GM23338 (cell line): Measurements from ENCODE around the gene NPAS2. TPM values are rescaled to one million over a fixed set of nuclear protein-coding genes. Genes with fewer than 3 reads are reported as not detected.

Experiments
- ATAC-seq: fragments of 200-7000 bp; cut with Tn5 transposase; 3 replicates; pipeline ENCODE4 v1.9.1; 2020
- DNase-seq: peaks from one replicate; pipeline ENCODE4 v3.0.0-alpha.2; 2015; ENCODE audit warnings: low spot score
- H2AFZ ChIP-seq: fragments of 200-600 bp; sonication (generic); 2 replicates; pipeline ENCODE4 v1.8.0; 2016; ENCODE audit warnings: antibody characterized with exemption, mild to moderate bottlenecking, moderate library complexity
- H3F3A ChIP-seq: fragments of 200-600 bp; sonication (generic); replicated peaks from 2 replicates; pipeline ENCODE4 v1.8.0; 2017; ENCODE audit warnings: antibody characterized with exemption, mixed run types, low read depth
- H3K27ac ChIP-seq: fragments of 200-600 bp; sonication (generic); 2 replicates; pipeline ENCODE4 v1.6.1; 2016; ENCODE audit warnings: low read depth
- H3K27me3 ChIP-seq: fragments of 200-600 bp; sonication (generic); 2 replicates; pipeline ENCODE4 v1.8.0; 2016; ENCODE audit warnings: mild to moderate bottlenecking, mixed run types, moderate library complexity; ENCODE audit not compliant: insufficient read depth
- H3K36me3 ChIP-seq: fragments of 200-600 bp; sonication (generic); 2 replicates; pipeline ENCODE4 v1.8.0; 2016; ENCODE audit warnings: mild to moderate bottlenecking; ENCODE audit not compliant: insufficient read depth
- H3K4me1 ChIP-seq: fragments of 200-600 bp; sonication (generic); 2 replicates; pipeline ENCODE4 v1.8.0; 2016; ENCODE audit warnings: mild to moderate bottlenecking, moderate library complexity; ENCODE audit not compliant: insufficient read depth
- H3K4me2 ChIP-seq: fragments of 200-600 bp; sonication (generic); 2 replicates; pipeline ENCODE4 v1.7.1; 2017; ENCODE audit warnings: mixed run types
- H3K4me3 ChIP-seq: fragments of 200-600 bp; sonication (generic); 2 replicates; pipeline ENCODE4 v1.6.1; 2016; ENCODE audit warnings: mixed run types
- H3K79me2 ChIP-seq: fragments of 200-600 bp; sonication (generic); replicated peaks from 2 replicates; pipeline ENCODE4 v1.8.0; 2017; ENCODE audit warnings: mild to moderate bottlenecking; ENCODE audit not compliant: insufficient read depth
- H3K9me2 ChIP-seq: fragments of 200-600 bp; sonication (generic); 2 replicates; pipeline ENCODE4 v1.8.0; 2017; ENCODE audit not compliant: insufficient read depth
- H4K20me1 ChIP-seq: fragments of 200-600 bp; sonication (generic); replicated peaks from 2 replicates; pipeline ENCODE4 v1.8.0; 2017; ENCODE audit warnings: mild to moderate bottlenecking; ENCODE audit not compliant: insufficient read depth
- H3K27ac Mint-ChIP-seq: 2 replicates; pipeline ENCODE4 v1.8.0; 2020; ENCODE audit warnings: inconsistent platforms, mild to moderate bottlenecking, moderate library complexity, mixed read lengths
- H3K27me3 Mint-ChIP-seq: 3 replicates; pipeline ENCODE4 v1.8.0; 2022; ENCODE audit warnings: low read depth, mild to moderate bottlenecking, moderate library complexity, mixed read lengths, inconsistent platforms; ENCODE audit not compliant: insufficient read depth, poor library complexity
- H3K36me3 Mint-ChIP-seq: 3 replicates; pipeline ENCODE4 v1.8.0; 2021; ENCODE audit warnings: low read depth, mild to moderate bottlenecking, inconsistent platforms, moderate library complexity, mixed read lengths
- H3K4me1 Mint-ChIP-seq: 3 replicates; pipeline ENCODE4 v1.8.0; 2020; ENCODE audit warnings: mild to moderate bottlenecking, inconsistent platforms, mixed read lengths
- H3K4me3 Mint-ChIP-seq: 3 replicates; pipeline ENCODE4 v1.8.0; 2021; ENCODE audit warnings: moderate library complexity, mild to moderate bottlenecking, inconsistent platforms, mixed read lengths
- H3K9me3 Mint-ChIP-seq: 3 replicates; pipeline ENCODE4 v1.8.0; 2020; ENCODE audit warnings: moderate library complexity, mild to moderate bottlenecking, inconsistent platforms, mixed read lengths
- CREB1 ChIP-seq: fragments of 250-450 bp; sonication (Bioruptor Pico); IDR thresholded peaks from 2 replicates; pipeline ENCODE4 v1.5.0; 2020; ENCODE audit warnings: low read depth, mild to moderate bottlenecking, moderate library complexity
- EZH2 ChIP-seq: fragments of 200-600 bp; sonication (generic); IDR thresholded peaks from one replicate; pipeline ENCODE4 v1.8.0; 2017; ENCODE audit warnings: antibody characterized with exemption, mild to moderate bottlenecking, low read depth; ENCODE audit not compliant: unreplicated experiment
- EZH2phosphoT487 ChIP-seq: fragments of 200-600 bp; sonication (generic); IDR thresholded peaks from one replicate; pipeline ENCODE4 v1.8.1; 2018; ENCODE audit warnings: antibody characterized with exemption; ENCODE audit not compliant: unreplicated experiment
- JUNB ChIP-seq: IDR thresholded peaks from one replicate; pipeline ENCODE4 v1.6.1; 2016; ENCODE audit warnings: antibody characterized with exemption; ENCODE audit not compliant: unreplicated experiment
- NANOG ChIP-seq: IDR thresholded peaks from 2 replicates; pipeline ENCODE4 v1.6.1; 2016; ENCODE audit warnings: antibody characterized with exemption, borderline replicate concordance
- STAT1 ChIP-seq: IDR thresholded peaks from one replicate; pipeline ENCODE4 v1.6.1; 2016; ENCODE audit warnings: antibody characterized with exemption; ENCODE audit not compliant: unreplicated experiment
- ZNF114 ChIP-seq: fragments of 250-450 bp; sonication (Bioruptor Pico); IDR thresholded peaks from 2 replicates; pipeline ENCODE4 v1.5.0; 2020; ENCODE audit warnings: mild to moderate bottlenecking, moderate library complexity
- ZNF331 ChIP-seq: fragments of 250-450 bp; sonication (Bioruptor Pico); IDR thresholded peaks from 2 replicates; pipeline ENCODE4 v1.5.0; 2020; ENCODE audit warnings: low read depth, mild to moderate bottlenecking, moderate library complexity
- polyA plus RNA-seq: library from polyadenylated mRNA; unstranded; fragments of >200 nt; fragmentation: Nextera tagmentation; extraction: Ambion mirVana; gene quantifications from 2 replicates; pipeline ENCODE4 v1.2.1, GENCODE V29; 2016
- total RNA-seq: library from RNA; depleted of rRNA; stranded (reverse); fragments of >200 nt; shearing (Covaris generic); gene quantifications from 2 replicates; pipeline ENCODE4 v1.2.3, GENCODE V29; 2014
- TF ChIP-seq, protein P1 (sequence below): fragments of 250-450 bp; sonication (Bioruptor Pico); IDR thresholded peaks from 2 replicates; pipeline ENCODE4 v1.5.0; 2020; ENCODE audit warnings: mild to moderate bottlenecking, moderate library complexity

Gene NPAS2
- total and polyA plus RNA-seq, 2 experiments from 2014 or later: 0.56 to 1.1 TPM

DNA sequence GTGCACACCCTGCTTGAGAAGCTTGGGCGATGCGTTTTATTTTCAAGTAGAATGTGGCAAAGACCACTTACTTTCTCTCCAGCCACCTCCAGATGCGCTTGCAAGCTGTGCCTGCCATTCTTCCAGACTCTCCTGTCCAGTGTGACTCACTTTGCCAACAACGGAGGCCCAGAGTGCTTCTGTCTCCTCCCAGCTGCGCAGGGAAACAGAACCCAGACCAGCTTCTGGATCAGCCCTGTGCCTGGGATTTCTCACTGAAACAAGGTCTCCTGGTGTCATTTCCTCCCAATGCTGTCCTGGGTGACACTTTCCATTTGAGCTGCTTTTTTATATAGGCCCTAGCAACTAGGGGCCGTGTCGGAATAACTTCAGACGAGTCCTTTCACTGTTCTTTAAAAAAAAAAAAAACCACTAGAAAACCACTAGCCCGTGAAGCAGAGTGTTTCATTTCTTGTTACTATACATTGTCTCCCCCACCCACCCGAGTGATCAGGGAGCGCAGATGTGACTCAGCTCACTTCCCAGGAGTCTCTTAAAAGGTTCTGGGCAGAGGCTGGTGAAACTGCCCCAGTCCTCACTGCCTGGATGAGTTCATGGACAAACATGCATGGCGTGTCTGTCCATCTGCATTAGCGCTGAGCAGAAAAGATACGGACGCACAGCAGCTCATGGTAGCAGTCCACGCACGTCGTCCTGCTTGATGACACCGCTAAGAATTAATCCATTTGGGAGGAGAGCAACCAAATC, 156.9 kb downstream of the NPAS2 start (continued):
- TF ChIP-seq, protein P1, sequence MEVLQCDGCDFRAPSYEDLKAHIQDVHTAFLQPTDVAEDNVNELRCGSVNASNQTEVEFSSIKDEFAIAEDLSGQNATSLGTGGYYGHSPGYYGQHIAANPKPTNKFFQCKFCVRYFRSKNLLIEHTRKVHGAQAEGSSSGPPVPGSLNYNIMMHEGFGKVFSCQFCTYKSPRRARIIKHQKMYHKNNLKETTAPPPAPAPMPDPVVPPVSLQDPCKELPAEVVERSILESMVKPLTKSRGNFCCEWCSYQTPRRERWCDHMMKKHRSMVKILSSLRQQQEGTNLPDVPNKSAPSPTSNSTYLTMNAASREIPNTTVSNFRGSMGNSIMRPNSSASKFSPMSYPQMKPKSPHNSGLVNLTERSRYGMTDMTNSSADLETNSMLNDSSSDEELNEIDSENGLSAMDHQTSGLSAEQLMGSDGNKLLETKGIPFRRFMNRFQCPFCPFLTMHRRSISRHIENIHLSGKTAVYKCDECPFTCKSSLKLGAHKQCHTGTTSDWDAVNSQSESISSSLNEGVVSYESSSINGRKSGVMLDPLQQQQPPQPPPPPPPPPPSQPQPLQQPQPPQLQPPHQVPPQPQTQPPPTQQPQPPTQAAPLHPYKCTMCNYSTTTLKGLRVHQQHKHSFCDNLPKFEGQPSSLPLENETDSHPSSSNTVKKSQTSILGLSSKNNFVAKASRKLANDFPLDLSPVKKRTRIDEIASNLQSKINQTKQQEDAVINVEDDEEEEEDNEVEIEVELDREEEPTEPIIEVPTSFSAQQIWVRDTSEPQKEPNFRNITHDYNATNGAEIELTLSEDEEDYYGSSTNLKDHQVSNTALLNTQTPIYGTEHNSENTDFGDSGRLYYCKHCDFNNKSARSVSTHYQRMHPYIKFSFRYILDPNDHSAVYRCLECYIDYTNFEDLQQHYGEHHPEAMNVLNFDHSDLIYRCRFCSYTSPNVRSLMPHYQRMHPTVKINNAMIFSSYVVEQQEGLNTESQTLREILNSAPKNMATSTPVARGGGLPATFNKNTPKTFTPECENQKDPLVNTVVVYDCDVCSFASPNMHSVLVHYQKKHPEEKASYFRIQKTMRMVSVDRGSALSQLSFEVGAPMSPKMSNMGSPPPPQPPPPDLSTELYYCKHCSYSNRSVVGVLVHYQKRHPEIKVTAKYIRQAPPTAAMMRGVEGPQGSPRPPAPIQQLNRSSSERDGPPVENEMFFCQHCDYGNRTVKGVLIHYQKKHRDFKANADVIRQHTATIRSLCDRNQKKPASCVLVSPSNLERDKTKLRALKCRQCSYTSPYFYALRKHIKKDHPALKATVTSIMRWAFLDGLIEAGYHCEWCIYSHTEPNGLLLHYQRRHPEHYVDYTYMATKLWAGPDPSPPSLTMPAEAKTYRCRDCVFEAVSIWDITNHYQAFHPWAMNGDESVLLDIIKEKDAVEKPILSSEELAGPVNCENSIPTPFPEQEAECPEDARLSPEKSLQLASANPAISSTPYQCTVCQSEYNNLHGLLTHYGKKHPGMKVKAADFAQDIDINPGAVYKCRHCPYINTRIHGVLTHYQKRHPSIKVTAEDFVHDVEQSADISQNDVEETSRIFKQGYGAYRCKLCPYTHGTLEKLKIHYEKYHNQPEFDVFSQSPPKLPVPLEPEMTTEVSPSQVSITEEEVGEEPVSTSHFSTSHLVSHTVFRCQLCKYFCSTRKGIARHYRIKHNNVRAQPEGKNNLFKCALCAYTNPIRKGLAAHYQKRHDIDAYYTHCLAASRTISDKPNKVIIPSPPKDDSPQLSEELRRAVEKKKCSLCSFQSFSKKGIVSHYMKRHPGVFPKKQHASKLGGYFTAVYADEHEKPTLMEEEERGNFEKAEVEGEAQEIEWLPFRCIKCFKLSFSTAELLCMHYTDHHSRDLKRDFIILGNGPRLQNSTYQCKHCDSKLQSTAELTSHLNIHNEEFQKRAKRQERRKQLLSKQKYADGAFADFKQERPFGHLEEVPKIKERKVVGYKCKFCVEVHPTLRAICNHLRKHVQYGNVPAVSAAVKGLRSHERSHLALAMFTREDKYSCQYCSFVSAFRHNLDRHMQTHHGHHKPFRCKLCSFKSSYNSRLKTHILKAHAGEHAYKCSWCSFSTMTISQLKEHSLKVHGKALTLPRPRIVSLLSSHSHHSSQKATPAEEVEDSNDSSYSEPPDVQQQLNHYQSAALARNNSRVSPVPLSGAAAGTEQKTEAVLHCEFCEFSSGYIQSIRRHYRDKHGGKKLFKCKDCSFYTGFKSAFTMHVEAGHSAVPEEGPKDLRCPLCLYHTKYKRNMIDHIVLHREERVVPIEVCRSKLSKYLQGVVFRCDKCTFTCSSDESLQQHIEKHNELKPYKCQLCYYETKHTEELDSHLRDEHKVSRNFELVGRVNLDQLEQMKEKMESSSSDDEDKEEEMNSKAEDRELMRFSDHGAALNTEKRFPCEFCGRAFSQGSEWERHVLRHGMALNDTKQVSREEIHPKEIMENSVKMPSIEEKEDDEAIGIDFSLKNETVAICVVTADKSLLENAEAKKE (CRISPR knock-in tag): no peak
- TF ChIP-seq STAT1 (no peak), EZH2 (no peak)

- H3K27me3 ChIP-seq: no peaks in the 10 kb centered on the region
- Mint-ChIP-seq H3K4me1 (peaks cover 12% of the 10 kb centered on the region), H3K27me3 (peaks cover 2% of the 10 kb centered on the region), H3K9me3 (no peaks in the 10 kb centered on the region), H3K4me3 (no peak overlapping the region), H3K36me3 (no peaks in the 10 kb centered on the region), H3K27ac (no peak overlapping the region)
- H3K4me1 ChIP-seq: peaks cover 6% of the 10 kb centered on the region; the same call in 1 of the 2 replicates
- no peaks in the 10 kb centered on the region for H3K9me2 ChIP-seq
- H3K4me2 ChIP-seq: no peak overlapping the region
- no peaks in the 10 kb centered on the region for H3F3A ChIP-seq
- no peak overlapping the region for H2AFZ ChIP-seq
- no peak for DNase-seq
- H3K27ac ChIP-seq: no peak overlapping the region
- no peaks in the 10 kb centered on the region for H4K20me1 ChIP-seq
- H3K4me3 ChIP-seq: no peak overlapping the region
- H3K79me2 ChIP-seq: no peaks in the 10 kb centered on the region
- ATAC-seq: no peak
- no peaks in the 10 kb centered on the region; the same call in 1 of the 2 replicates for H3K36me3 ChIP-seq
- TF ChIP-seq JUNB: no peak
- no peak for TF ChIP-seq ZNF331 (CRISPR knock-in tag)
- TF ChIP-seq, protein P1 (CRISPR knock-in tag): no peak
- TF ChIP-seq STAT1: no peak
- TF ChIP-seq NANOG: no peak
- TF ChIP-seq CREB1 (CRISPR knock-in tag): no peak
- no peak for TF ChIP-seq ZNF114 (CRISPR knock-in tag)
- TF ChIP-seq EZH2phosphoT487: no peak
Measured at GRCh38 chr2:100977511-100977910, 157.6 kb downstream of the NPAS2 start.
